Loucy (cell line): ENCODE measurements around the gene ABLIM2.

ENCODE experiments used
- H2AFZ ChIP-seq: fragments of 200-600 bp; sonication (generic); 2 replicates; pipeline ENCODE4 v1.6.0; 2016; ENCODE audit warnings: antibody characterized with exemption, mild to moderate bottlenecking, low read length, moderate library complexity
- H3F3A ChIP-seq: fragments of 200-600 bp; 2 replicates; pipeline ENCODE4 v1.6.0; 2016; ENCODE audit warnings: antibody characterized with exemption, low read depth, mild to moderate bottlenecking
- H3K27me3 ChIP-seq: fragments of 200-600 bp; sonication (generic); 2 replicates; pipeline ENCODE4 v1.6.1; 2014; ENCODE audit warnings: low read length, mild to moderate bottlenecking; ENCODE audit not compliant: insufficient read depth, poor library complexity, severe bottlenecking
- H3K36me3 ChIP-seq: fragments of 200-600 bp; sonication (generic); 2 replicates; pipeline ENCODE4 v1.6.1; 2016; ENCODE audit warnings: low read length; ENCODE audit not compliant: insufficient read depth
- H3K4me1 ChIP-seq: fragments of 200-600 bp; sonication (generic); 2 replicates; pipeline ENCODE4 v1.5.1; 2014; ENCODE audit warnings: low read length, mild to moderate bottlenecking; ENCODE audit not compliant: insufficient read depth, poor library complexity, severe bottlenecking
- H3K4me2 ChIP-seq: fragments of 200-600 bp; sonication (generic); 2 replicates; pipeline ENCODE4 v1.6.0; 2014; ENCODE audit warnings: antibody characterized with exemption, low read length, low read depth, mild to moderate bottlenecking; ENCODE audit not compliant: poor library complexity, severe bottlenecking
- H3K4me3 ChIP-seq: fragments of 200-600 bp; sonication (generic); 2 replicates; pipeline ENCODE4 v1.5.1; 2014; ENCODE audit warnings: low read length, mild to moderate bottlenecking, mixed read lengths; ENCODE audit not compliant: poor library complexity, severe bottlenecking
- H3K79me2 ChIP-seq: fragments of 200-600 bp; sonication (generic); 2 replicates; pipeline ENCODE4 v1.6.1; 2014; ENCODE audit warnings: low read length; ENCODE audit not compliant: insufficient read depth
- H3K9ac ChIP-seq: fragments of 200-600 bp; sonication (generic); 2 replicates; pipeline ENCODE4 v1.6.0; 2014; ENCODE audit warnings: mild to moderate bottlenecking, low read depth, low read length, moderate library complexity; ENCODE audit not compliant: poor library complexity, severe bottlenecking
- H3K9me2 ChIP-seq: fragments of 200-600 bp; sonication (generic); replicated peaks from 2 replicates; pipeline ENCODE4 v1.6.1; 2016; ENCODE audit warnings: low read depth, low read length, mixed read lengths
- H3K9me3 ChIP-seq: fragments of 200-600 bp; sonication (generic); 2 replicates; pipeline ENCODE4 v1.6.1; 2014; ENCODE audit warnings: mild to moderate bottlenecking, antibody characterized with exemption, low read length, low read depth; ENCODE audit not compliant: insufficient read depth
- H4K20me1 ChIP-seq: fragments of 200-600 bp; sonication (generic); 2 replicates; pipeline ENCODE4 v1.6.0; 2014; ENCODE audit warnings: antibody characterized with exemption, low read length, mild to moderate bottlenecking; ENCODE audit not compliant: insufficient read depth, poor library complexity, severe bottlenecking
- CTCF ChIP-seq: fragments of 200-600 bp; sonication (generic); conservative IDR thresholded peaks from 2 replicates; pipeline ENCODE4 v1.5.1; 2014; ENCODE audit warnings: mild to moderate bottlenecking, antibody characterized with exemption, low read length
- EZH2phosphoT487 ChIP-seq: fragments of 200-600 bp; IDR thresholded peaks from 2 replicates; pipeline ENCODE4 v1.6.1; 2018; ENCODE audit warnings: antibody characterized with exemption, mild to moderate bottlenecking, moderate library complexity, borderline replicate concordance

ABLIM2 gene

GRCh38 chr4:7955393-7955792 lies 203.2 kb downstream of the ABLIM2 start:
- Histone ChIP-seq H3K79me2 (no peaks in the 10 kb centered on the region), H4K20me1 (no peaks in the 10 kb centered on the region), H3K4me3 (no peak overlapping the region), H3K9me3 (peaks cover 4% of the 10 kb centered on the region), H3K9me2 (no peaks in the 10 kb centered on the region), H3K4me2 (no peak overlapping the region), H3K36me3 (no peaks in the 10 kb centered on the region), H3K27me3 (no peaks in the 10 kb centered on the region), H3K9ac (no peak overlapping the region), H3K4me1 (no peaks in the 10 kb centered on the region), H3F3A (no peaks in the 10 kb centered on the region), H2AFZ (no peak overlapping the region)
- no peak for TF ChIP-seq CTCF
- no peak for TF ChIP-seq EZH2phosphoT487

- Histone ChIP-seq H3K4me1 (no peaks in the 10 kb centered on the region), H3K27me3 (no peaks in the 10 kb centered on the region), H2AFZ (no peak overlapping the region), H3K4me2 (no peak overlapping the region), H3K9me2 (no peaks in the 10 kb centered on the region), H3K36me3 (no peaks in the 10 kb centered on the region), H4K20me1 (no peaks in the 10 kb centered on the region), H3K9me3 (peaks cover 4% of the 10 kb centered on the region), H3F3A (no peaks in the 10 kb centered on the region), H3K4me3 (no peak overlapping the region), H3K79me2 (no peaks in the 10 kb centered on the region), H3K9ac (no peak overlapping the region)
- no peak for TF ChIP-seq EZH2phosphoT487
Measured at GRCh38 chr4:7952615-7953014, 206.0 kb downstream of the ABLIM2 start.

GRCh38 chr4:7950301-7951092 lies 208.1 kb downstream of the ABLIM2 start:
- peaks cover 4% of the 10 kb centered on the region for H3K9me3 ChIP-seq
- no peak overlapping the region for H2AFZ ChIP-seq
- no peaks in the 10 kb centered on the region for H3F3A ChIP-seq
- H3K36me3 ChIP-seq = no peaks in the 10 kb centered on the region
- no peaks in the 10 kb centered on the region for H3K79me2 ChIP-seq
- H3K4me1 ChIP-seq = no peaks in the 10 kb centered on the region
- no peak overlapping the region for H3K9ac ChIP-seq
- H3K27me3 ChIP-seq = no peaks in the 10 kb centered on the region
- H3K4me3 ChIP-seq = no peak overlapping the region
- no peak overlapping the region for H3K4me2 ChIP-seq
- H3K9me2 ChIP-seq = no peaks in the 10 kb centered on the region
- TF ChIP-seq EZH2phosphoT487 (no peak), CTCF (no peak)
- no peaks in the 10 kb centered on the region for H4K20me1 ChIP-seq

- H3K4me2 ChIP-seq = no peak overlapping the region
- no peaks in the 10 kb centered on the region for H3K9me2 ChIP-seq
- no peaks in the 10 kb centered on the region for H3K79me2 ChIP-seq
- no peaks in the 10 kb centered on the region for H4K20me1 ChIP-seq
- TF ChIP-seq CTCF = no peak
- TF ChIP-seq EZH2phosphoT487 = no peak
- no peaks in the 10 kb centered on the region for H3K4me1 ChIP-seq
- no peak overlapping the region for H3K4me3 ChIP-seq
- no peaks in the 10 kb centered on the region for H3K36me3 ChIP-seq
- H3K27me3 ChIP-seq = no peaks in the 10 kb centered on the region
- no peak overlapping the region for H3K9ac ChIP-seq
- H3K9me3 ChIP-seq = peaks cover 4% of the 10 kb centered on the region
- no peak overlapping the region for H2AFZ ChIP-seq
- H3F3A ChIP-seq = no peaks in the 10 kb centered on the region
Measured at GRCh38 chr4:7949759-7950158, 208.9 kb downstream of the ABLIM2 start.
